ENCODE results near the gene NKAPD1.
"Not testable (repeated sequence)": the region's sequence is repeated elsewhere in the genome, so short reads cannot be mapped to it uniquely, and the experiment has no call there.

The NKAPD1 gene

GRCh38 chr11:112073941-112074811 lies at the start of gene NKAPD1, which contains the start of gene PIH1D2:
TSS of gene NKAPD1 (plus strand) at chr11:112074299. CDS start at chr11:112075575, 1,276 bp downstream.
TSS of gene PIH1D2 (minus strand) at chr11:112074017. CDS start at chr11:112073174, 843 bp downstream.
- in situ Hi-C loops (cut with MboI; ENCODE audit: low pct_unique_long_range_greater_than_20kb, low sequenced_read_pairs), result no loop called here
- DNase-seq, result peak; percentile 92

GRCh38 chr11:112024773-112025678 lies 49.1 kb upstream of the NKAPD1 start, which contains the start of gene DLAT:
TSS of gene DLAT (plus strand) at chr11:112025408. CDS start at chr11:112025473, 65 bp downstream.
- in situ Hi-C loops (cut with MboI; ENCODE audit: low pct_unique_long_range_greater_than_20kb, low sequenced_read_pairs), result no loop called here
- peak; percentile 87 for DNase-seq

GRCh38 chr11:112025707-112026106 lies 48.4 kb upstream of the NKAPD1 start:
- in situ Hi-C loops (cut with MboI; ENCODE audit: low pct_unique_long_range_greater_than_20kb, low sequenced_read_pairs), result no loop called here
- DNase-seq, result no peak

GRCh38 chr11:112026784-112027410 lies 47.2 kb upstream of the NKAPD1 start:
- not testable (repeated sequence) for DNase-seq

GRCh38 chr11:112029460-112029859 lies 44.6 kb upstream of the NKAPD1 start:
- in situ Hi-C loops (cut with MboI; ENCODE audit: low pct_unique_long_range_greater_than_20kb, low sequenced_read_pairs), result no loop called here

More at GRCh38 chr11:112026784-112027410, 47.2 kb upstream of the NKAPD1 start:
- in situ Hi-C loops (cut with MboI; ENCODE audit: low pct_unique_long_range_greater_than_20kb, low sequenced_read_pairs), result not testable (repeated sequence)

GRCh38 chr11:112033902-112034301 lies 40.2 kb upstream of the NKAPD1 start:
- in situ Hi-C loops (cut with MboI; ENCODE audit: low pct_unique_long_range_greater_than_20kb, low sequenced_read_pairs), result no loop called here
- no peak for DNase-seq

More at GRCh38 chr11:112029460-112029859, 44.6 kb upstream of the NKAPD1 start:
- DNase-seq, result no peak

- in situ Hi-C loops (cut with MboI; ENCODE audit: low pct_unique_long_range_greater_than_20kb, low sequenced_read_pairs), result no loop called here
- no peak for DNase-seq
Observed at GRCh38 chr11:112037527-112037926, 36.6 kb upstream of the NKAPD1 start.

GRCh38 chr11:112042161-112042960 lies 31.7 kb upstream of the NKAPD1 start:
- in situ Hi-C loops (cut with MboI; ENCODE audit: low pct_unique_long_range_greater_than_20kb, low sequenced_read_pairs), result no loop called here
- DNase-seq, result peak; percentile 54

GRCh38 chr11:112042961-112043304 lies 31.2 kb upstream of the NKAPD1 start:
- in situ Hi-C loops (cut with MboI; ENCODE audit: low pct_unique_long_range_greater_than_20kb, low sequenced_read_pairs), result no loop called here
- DNase-seq, result no peak

GRCh38 chr11:112044961-112045360 lies 29.1 kb upstream of the NKAPD1 start:
- in situ Hi-C loops (cut with MboI; ENCODE audit: low pct_unique_long_range_greater_than_20kb, low sequenced_read_pairs), result no loop called here
- DNase-seq, result no peak

GRCh38 chr11:112046647-112047046 lies 27.5 kb upstream of the NKAPD1 start:
- in situ Hi-C loops (cut with MboI; ENCODE audit: low pct_unique_long_range_greater_than_20kb, low sequenced_read_pairs); DNase-seq: not testable (repeated sequence)

- DNase-seq; in situ Hi-C loops (cut with MboI; ENCODE audit: low pct_unique_long_range_greater_than_20kb, low sequenced_read_pairs): not testable (repeated sequence)
Observed at GRCh38 chr11:112048256-112048655, 25.8 kb upstream of the NKAPD1 start.

- in situ Hi-C loops (cut with MboI; ENCODE audit: low pct_unique_long_range_greater_than_20kb, low sequenced_read_pairs), result no loop called here
Observed at GRCh38 chr11:112049777-112050176, 24.3 kb upstream of the NKAPD1 start.

GRCh38 chr11:112050721-112051120 lies 23.4 kb upstream of the NKAPD1 start:
- DNase-seq, result no peak
- in situ Hi-C loops (cut with MboI; ENCODE audit: low pct_unique_long_range_greater_than_20kb, low sequenced_read_pairs), result no loop called here

More at GRCh38 chr11:112049777-112050176, 24.3 kb upstream of the NKAPD1 start:
- DNase-seq, result no peak

- in situ Hi-C loops (cut with MboI; ENCODE audit: low pct_unique_long_range_greater_than_20kb, low sequenced_read_pairs), result no loop called here
Observed at GRCh38 chr11:112051768-112052167, 22.3 kb upstream of the NKAPD1 start.

GRCh38 chr11:112057170-112057569 lies 16.9 kb upstream of the NKAPD1 start:
- no peak for DNase-seq
- in situ Hi-C loops (cut with MboI; ENCODE audit: low pct_unique_long_range_greater_than_20kb, low sequenced_read_pairs), result no loop called here

More at GRCh38 chr11:112051768-112052167, 22.3 kb upstream of the NKAPD1 start:
- DNase-seq, result no peak

GRCh38 chr11:112058103-112058502 lies 16.0 kb upstream of the NKAPD1 start:
- no peak for DNase-seq

GRCh38 chr11:112062923-112063322 lies 11.2 kb upstream of the NKAPD1 start:
- DNase-seq, result no peak
- in situ Hi-C loops (cut with MboI; ENCODE audit: low pct_unique_long_range_greater_than_20kb, low sequenced_read_pairs), result no loop called here

More at GRCh38 chr11:112058103-112058502, 16.0 kb upstream of the NKAPD1 start:
- in situ Hi-C loops (cut with MboI; ENCODE audit: low pct_unique_long_range_greater_than_20kb, low sequenced_read_pairs), result no loop called here

Measured in KBM-7 (cell line).